K562 (cell line): ENCODE data around the gene CARD9. TPM values are rescaled to one million over a fixed set of nuclear protein-coding genes. Genes with fewer than 3 reads are reported as not detected.

ENCODE experiments used
- ATF1 ChIP-seq, 2 experiments: fragments of 450-650 bp in 1 of 2; IDR thresholded peaks; 2 replicates each; pipeline ENCODE4 v1.6.1; 2016; ENCODE audit warnings: missing compliant biosample characterization in 1 of 2, missing genetic modification characterization in 1 of 2
- CLOCK ChIP-seq: fragments of 250-450 bp; sonication (Bioruptor Pico); IDR thresholded peaks from 2 replicates; pipeline ENCODE4 v1.4.0; 2020; ENCODE audit warnings: mild to moderate bottlenecking, moderate library complexity, borderline replicate concordance
- ESRRA ChIP-seq: fragments of 450-650 bp; IDR thresholded peaks from 2 replicates; pipeline ENCODE4 v1.6.1; 2014; ENCODE audit warnings: low read depth, mild to moderate bottlenecking, moderate library complexity, borderline replicate concordance
- JUN ChIP-seq, 2 experiments: sonication (generic) in 1 of 2; formaldehyde crosslinking in 1 of 2; IDR thresholded peaks; 2 replicates each; pipeline versions ENCODE4 v1.6.1 to v1.8.0; 2012 to 2022; ENCODE audit warnings: borderline replicate concordance in 2 of 2, mild to moderate bottlenecking in 2 of 2, improper control_type of control experiment in 1 of 2, low read depth in 1 of 2, low read length in 1 of 2, missing genetic modification reagents in 1 of 2
- MYNN ChIP-seq, 2 experiments: sonication (generic); formaldehyde crosslinking in 1 of 2; IDR thresholded peaks; 2 replicates each; pipeline versions ENCODE4 v1.5.0 to v1.6.1; 2016 to 2020; ENCODE audit warnings: antibody characterized with exemption in 1 of 2, missing genetic modification reagents in 1 of 2
- RAD51 ChIP-seq: fragments of 450-650 bp; IDR thresholded peaks from 2 replicates; pipeline ENCODE4 v1.7.1; 2016; ENCODE audit warnings: low read depth, mild to moderate bottlenecking, borderline replicate concordance
- SFPQ ChIP-seq: fragments of 200-400 bp; formaldehyde crosslinking; IDR thresholded peaks from 2 replicates; pipeline ENCODE4 v1.6.1; 2017; ENCODE audit warnings: mild to moderate bottlenecking, low read depth, low read length, moderate library complexity
- SMAD2 ChIP-seq: fragments of 150-350 bp; IDR thresholded peaks from 2 replicates; pipeline ENCODE4 v1.6.1; 2014; ENCODE audit warnings: low read depth, mild to moderate bottlenecking, low read length
- ZNF407 ChIP-seq: fragments of 450-650 bp; IDR thresholded peaks from 2 replicates; pipeline ENCODE4 v1.6.1; 2016; ENCODE audit warnings: low read depth
- ZNF75A ChIP-seq: fragments of 450-650 bp; formaldehyde crosslinking; IDR thresholded peaks from 2 replicates; pipeline ENCODE4 v1.4.0; 2020; ENCODE audit warnings: mild to moderate bottlenecking
- polyA plus RNA-seq, 8 experiments: library from polyadenylated mRNA; depleted of rRNA in 4 of 8; stranded (reverse) in 5 of 8; unstranded in 3 of 8; fragments of >200 nt; fragmentation: Nextera tagmentation in 2 of 8; fragmentation: Illumina TruSeq in 1 of 8; extraction: Ambion mirVana in 2 of 8; extraction: Trizol in 1 of 8; gene quantifications; 2 replicates each; pipeline versions ENCODE4 v1.2.1 to v1.2.3, GENCODE V29; 2011 to 2014; ENCODE audit warnings: inconsistent platforms in 1 of 8, missing spikeins in 1 of 8
- total RNA-seq, 7 experiments: library from RNA; depleted of rRNA in 6 of 7; stranded (reverse); fragments of >200 nt in 6 of 7; fragmentation: Illumina TruSeq in 2 of 7; extraction: Trizol in 2 of 7; gene quantifications; 2 replicates each; pipeline versions ENCODE4 v1.2.1 to v1.2.3, GENCODE V29; 2011 to 2021; ENCODE audit warnings: low replicate concordance in 1 of 7

Gene CARD9
- total and polyA plus RNA-seq, 9 of the 15 experiments (the other 6 are each of a cell fraction or from before 2014, with no cell fraction given) = 1.7 to 53.0 (median 9.7) TPM

- TF ChIP-seq ZNF407 = no peak
- no peak for TF ChIP-seq ATF1 (CRISPR knock-in tag; IDR thresholded peaks at IDR 0.05)
- peak; percentile 53 for TF ChIP-seq ATF1 (tag; IDR thresholded peaks at IDR 0.05)
- TF ChIP-seq ZNF75A (CRISPR knock-in tag) = no peak
- no peak for TF ChIP-seq SMAD2
- TF ChIP-seq RAD51 = peak; percentile 54; the same call in 1 of the 2 replicates
- 0 out of 2 replicates have a peak, but pooled peaks have one; percentile 9 for TF ChIP-seq ESRRA
- peak; percentile 48; the same call in 1 of the 2 replicates for TF ChIP-seq JUN (IDR thresholded peaks at IDR 0.05; ENCODE audit: borderline replicate concordance, low read depth, low read length)
- no peak for TF ChIP-seq JUN (CRISPR knock-in tag; IDR thresholded peaks at IDR 0.05; ENCODE audit: borderline replicate concordance)
- TF ChIP-seq SFPQ = no peak
- no peak for TF ChIP-seq CLOCK (CRISPR knock-in tag)
- peak; percentile 91 for TF ChIP-seq MYNN (IDR thresholded peaks at IDR 0.05)
- no peak for TF ChIP-seq MYNN (CRISPR knock-in tag; IDR thresholded peaks at IDR 0.05)
Measured at GRCh38 chr9:136372561-136373299, 739 bp downstream of the CARD9 start (continued).
